ENCODE measurements around the gene SYPL2.

GRCh38 chr1:109509176-109510134 lies 43.1 kb downstream of the SYPL2 start, which contains the start of gene AMIGO1:
- TF ChIP-seq FOXM1 (IDR thresholded peaks at IDR 0.05; ENCODE audit: borderline replicate concordance, low read depth), result no peak
- TF ChIP-seq RAD21 (IDR thresholded peaks at IDR 0.05; ENCODE audit: low read depth), result no peak
- TF ChIP-seq CEBPB (IDR thresholded peaks at IDR 0.05), result no peak
